Activated naive CD4-positive, alpha-beta T cell treated with anti-CD3 and anti-CD28 coated beads for 36 hours (primary cell): Measurements from ENCODE around the gene LRRK2. TPM values are rescaled to one million over a fixed set of nuclear protein-coding genes. Genes with fewer than 3 reads are reported as not detected.

Experiments
- CTCF ChIA-PET: fragments of 350-600 bp; sonication (Branson Sonifier 250); formaldehyde crosslinking; loops from one replicate; lab custom pipeline; 2021; ENCODE audit warnings: antibody characterized with exemption; lab: Charles Lee
- DNase-seq: peaks from one replicate; pipeline ENCODE4 v3.0.0-alpha.2; 2020
- H3K27ac Mint-ChIP-seq: one replicate; pipeline ENCODE4 v1.8.0; 2021; ENCODE audit warnings: mild to moderate bottlenecking, mixed read lengths
- H3K27me3 Mint-ChIP-seq: one replicate; pipeline ENCODE4 v1.8.0; 2021; ENCODE audit warnings: low read depth, mixed read lengths
- H3K36me3 Mint-ChIP-seq: one replicate; pipeline ENCODE4 v1.8.0; 2021; ENCODE audit warnings: low read depth, mixed read lengths
- H3K4me1 Mint-ChIP-seq: one replicate; pipeline ENCODE4 v1.8.0; 2021; ENCODE audit warnings: low read depth, mixed read lengths
- H3K4me3 Mint-ChIP-seq: one replicate; pipeline ENCODE4 v1.8.0; 2021; ENCODE audit warnings: mild to moderate bottlenecking, moderate library complexity, mixed read lengths
- H3K9me3 Mint-ChIP-seq: one replicate; pipeline ENCODE4 v1.8.0; 2021; ENCODE audit warnings: mixed read lengths
- intact Hi-C: fragments of 100-400 bp; cut with micrococcal nuclease; formaldehyde crosslinking; loops from one replicate; pipeline ENCODE4 v1.15.1; 2023
- total RNA-seq, 2 experiments: library from RNA; stranded (reverse); gene quantifications; one replicate each; pipeline ENCODE4 v1.2.3, GENCODE V29; 2021

LRRK2 gene
- total RNA-seq, 2 experiments from 2014 or later = not detected

DNA sequence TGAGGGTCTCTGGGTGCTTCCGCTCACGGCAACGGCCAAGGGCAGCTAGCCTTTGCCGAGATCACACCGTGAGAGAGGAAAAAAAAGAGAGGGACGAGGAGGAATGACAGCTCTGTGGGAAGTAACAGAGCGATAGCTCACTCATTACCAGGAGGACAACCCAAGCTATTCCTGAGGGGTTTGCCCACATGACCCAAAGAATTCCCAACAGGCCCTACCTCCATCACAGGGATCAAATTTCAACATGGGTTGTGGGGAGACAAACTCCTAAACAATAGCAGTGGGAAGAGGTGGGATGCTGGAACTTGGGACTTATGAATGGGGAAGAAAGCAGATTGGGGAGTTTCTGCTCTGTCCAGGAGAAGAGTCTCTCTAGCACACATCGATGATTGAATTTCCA lies 180.6 kb downstream of the LRRK2 start:
- H3K27ac Mint-ChIP-seq = no peak overlapping the region
- H3K4me1 Mint-ChIP-seq = no peaks in the 10 kb centered on the region
- no peak overlapping the region for H3K4me3 Mint-ChIP-seq
- DNase-seq = no peak
- CTCF ChIA-PET = no interaction called here
- no peaks in the 10 kb centered on the region for H3K9me3 Mint-ChIP-seq
- no peaks in the 10 kb centered on the region for H3K27me3 Mint-ChIP-seq
- intact Hi-C loops = no loop called here
- H3K36me3 Mint-ChIP-seq = no peaks in the 10 kb centered on the region

Other genes with a start within 250 kb of the LRRK2 start
- gene SLC2A13, start 118.9 kb upstream of the LRRK2 start, total RNA-seq = 1 to 10 TPM; 2.0 to 2.1 TPM